T-helper 2 cell treated with Interferon-gamma antibody and Interleukin-4, amounts not matched to agents 100 ng/mL and 5 ng/mL, for 36 hours (primary cell): ENCODE results near the gene DOCK1. TPM values are rescaled to one million over a fixed set of nuclear protein-coding genes. Genes with fewer than 3 reads are reported as not detected.

Source experiments
- intact Hi-C: fragments of 100-400 bp; cut with micrococcal nuclease; formaldehyde crosslinking; loops from one replicate; pipeline ENCODE4 v1.15.1; 2023
- total RNA-seq: library from RNA; stranded (reverse); gene quantifications from 2 replicates; pipeline ENCODE4 v1.2.3, GENCODE V29; 2022

Gene DOCK1
- total RNA-seq, 1 donor from 2014 or later = 0.41 TPM

DNA sequence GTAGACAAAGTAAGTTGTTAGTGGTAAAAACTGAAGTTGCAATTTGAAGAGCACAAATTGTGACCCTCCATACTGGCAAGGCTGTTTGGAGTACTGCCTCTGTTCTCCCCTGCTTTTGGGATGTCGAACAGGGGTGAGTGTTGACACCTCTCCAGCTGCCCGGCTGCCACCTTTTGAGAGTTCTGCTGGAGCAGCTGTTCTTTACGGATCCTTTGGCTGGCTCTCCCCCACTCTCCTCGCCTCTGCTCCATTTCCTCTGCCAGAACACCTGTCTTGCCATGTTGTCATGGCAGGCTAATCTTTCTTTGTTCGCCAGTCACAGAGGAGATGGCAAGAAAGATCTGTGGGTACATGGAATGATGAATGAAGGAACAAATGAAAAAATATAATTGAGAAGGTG is 256.3 kb downstream of the DOCK1 start:
- intact Hi-C loops = no loop called here

DNA sequence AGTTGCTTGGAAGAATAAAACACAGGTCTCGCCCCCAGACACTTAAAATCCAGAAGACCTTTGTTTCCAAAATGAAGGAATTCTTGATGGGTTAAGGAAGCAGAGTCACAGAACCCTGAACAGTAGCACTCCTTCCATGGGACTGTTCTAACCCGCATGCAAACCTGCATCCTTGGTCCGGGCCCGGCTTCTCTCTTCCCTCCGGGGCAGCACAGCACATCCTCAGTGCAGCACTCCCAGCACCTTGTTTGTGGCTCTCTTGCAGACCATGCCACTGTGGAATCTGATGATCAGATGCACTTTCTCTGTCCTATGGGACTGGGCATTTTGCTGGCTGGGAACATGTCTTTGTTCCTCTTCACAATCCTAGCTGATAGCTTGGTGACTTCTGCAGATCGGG is 257.6 kb downstream of the DOCK1 start:
- intact Hi-C loops = no loop called here

DNA sequence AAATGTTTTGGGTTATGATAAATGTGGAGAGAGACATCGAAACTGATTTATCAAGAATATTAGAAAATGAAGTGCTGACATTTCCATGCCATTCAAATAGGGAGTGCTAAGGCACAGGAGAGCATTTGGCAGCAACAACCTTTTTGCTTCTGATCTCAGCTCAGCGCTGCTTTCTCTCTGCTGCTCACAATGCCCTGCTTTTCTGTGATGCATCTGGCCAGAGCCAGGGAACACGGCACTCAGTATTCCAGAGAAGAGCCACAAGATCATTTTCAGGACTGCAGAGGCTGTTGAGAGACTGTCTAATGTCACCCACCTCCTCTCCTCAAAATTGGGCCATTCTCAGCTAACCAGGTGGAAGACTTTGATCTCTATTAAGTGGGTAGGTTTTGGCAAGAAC is 263.0 kb downstream of the DOCK1 start:
- intact Hi-C loops = no loop called here

DNA sequence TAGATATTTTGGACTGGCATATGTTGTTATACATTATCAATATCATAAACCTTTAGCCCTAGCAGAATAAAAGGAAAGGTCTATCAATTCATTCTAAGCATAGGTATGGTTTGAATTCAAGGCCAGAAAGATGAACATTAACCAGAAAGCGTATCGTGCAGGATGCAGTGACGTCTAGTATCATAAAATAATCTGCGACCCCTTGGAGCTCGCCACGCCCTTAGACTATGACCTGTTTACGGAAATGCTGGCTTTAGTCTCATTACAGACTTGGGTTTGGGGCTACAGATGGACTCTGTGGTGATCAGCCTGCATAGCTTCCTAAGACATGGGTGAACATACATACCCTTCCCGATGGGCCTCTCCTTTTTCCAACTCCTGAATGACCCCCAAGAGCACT is 269.6 kb downstream of the DOCK1 start:
- intact Hi-C loops = no loop called here

DNA sequence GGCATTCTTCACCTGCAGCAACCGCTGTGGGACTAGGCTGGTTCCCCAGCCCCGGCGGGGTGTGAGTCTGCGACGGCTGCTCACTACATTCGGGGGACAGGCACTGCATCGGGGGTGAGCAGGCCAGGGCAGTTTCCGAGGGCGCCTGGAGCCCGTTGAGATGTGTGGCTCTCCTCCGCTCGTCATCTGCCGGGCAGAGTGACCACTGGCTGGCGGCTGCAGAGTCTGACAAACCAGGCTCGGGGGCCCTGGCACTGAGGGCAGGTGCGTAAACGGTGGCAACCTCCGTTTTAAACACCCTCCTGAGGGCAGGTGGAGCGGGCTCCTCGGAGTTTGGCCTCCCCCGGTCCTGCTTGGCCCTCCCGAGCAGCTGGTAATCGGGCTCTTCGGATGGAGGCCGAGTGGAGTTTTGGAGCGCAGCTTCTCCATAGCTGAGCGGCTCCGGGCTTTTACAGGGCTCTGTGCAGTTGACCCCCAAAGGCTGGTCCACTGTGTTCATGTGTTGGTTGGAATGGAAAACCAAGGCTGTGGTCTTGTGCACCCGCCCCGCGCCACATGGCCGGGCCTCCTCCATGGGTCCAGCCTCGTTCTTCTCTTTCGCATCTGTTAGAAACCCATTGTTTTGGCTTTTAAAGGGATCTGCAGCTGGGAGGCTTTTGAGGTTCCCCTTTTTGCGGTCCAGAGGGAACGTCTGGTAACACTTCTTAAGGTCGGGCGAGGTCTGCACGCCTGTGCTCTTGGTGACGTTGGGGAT is 270.3 kb downstream of the DOCK1 start:
- intact Hi-C loops = no loop called here

DNA sequence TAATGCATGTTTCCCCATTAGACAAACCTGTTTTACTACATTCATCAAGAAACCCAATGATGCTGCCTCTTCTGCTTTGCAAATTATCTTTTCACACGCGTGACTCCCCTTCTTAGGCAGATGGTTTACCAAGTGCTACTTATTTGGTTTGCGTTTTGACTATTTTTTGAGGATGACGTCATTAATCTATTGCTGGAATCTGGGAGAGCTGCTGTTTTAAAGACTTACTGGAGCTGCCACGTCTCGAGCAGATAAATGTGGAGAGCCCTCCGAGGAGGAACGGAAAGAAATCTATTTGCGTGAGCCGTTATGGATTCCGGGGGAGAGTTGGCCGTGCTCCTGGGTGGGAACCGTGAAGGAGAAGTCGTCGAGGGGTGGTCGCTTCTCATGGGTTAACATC is 271.4 kb downstream of the DOCK1 start:
- intact Hi-C loops = no loop called here

DNA sequence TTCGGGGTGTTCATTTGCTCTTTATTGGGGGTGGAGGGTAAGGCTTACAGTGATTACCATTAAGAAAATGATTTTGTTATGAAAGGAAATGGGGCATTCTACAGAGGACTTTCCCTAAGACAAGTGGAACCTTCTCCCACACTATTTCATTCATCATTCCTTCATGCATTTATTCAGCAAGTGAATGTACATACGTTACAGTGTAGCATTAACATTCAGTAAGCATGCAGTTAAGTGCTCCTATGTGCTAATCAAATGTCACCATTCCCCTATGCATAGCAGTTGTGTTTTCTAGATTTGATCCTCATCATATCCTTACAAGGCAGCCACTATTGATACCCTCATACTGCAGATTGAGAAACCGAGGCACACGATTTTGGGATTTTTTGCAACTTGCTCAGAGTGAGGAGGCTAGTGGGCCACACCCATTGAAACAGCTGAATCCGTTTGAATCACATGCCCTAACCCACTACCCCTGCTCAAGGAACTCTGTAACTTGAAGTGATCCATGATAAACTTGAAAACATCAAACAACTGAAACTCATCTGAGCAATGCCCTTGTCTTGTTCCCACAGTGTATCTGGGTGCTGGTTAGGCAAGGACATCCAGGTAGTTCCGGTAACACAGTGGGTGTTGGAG is 274.5 kb downstream of the DOCK1 start:
- intact Hi-C loops = no loop called here

DNA sequence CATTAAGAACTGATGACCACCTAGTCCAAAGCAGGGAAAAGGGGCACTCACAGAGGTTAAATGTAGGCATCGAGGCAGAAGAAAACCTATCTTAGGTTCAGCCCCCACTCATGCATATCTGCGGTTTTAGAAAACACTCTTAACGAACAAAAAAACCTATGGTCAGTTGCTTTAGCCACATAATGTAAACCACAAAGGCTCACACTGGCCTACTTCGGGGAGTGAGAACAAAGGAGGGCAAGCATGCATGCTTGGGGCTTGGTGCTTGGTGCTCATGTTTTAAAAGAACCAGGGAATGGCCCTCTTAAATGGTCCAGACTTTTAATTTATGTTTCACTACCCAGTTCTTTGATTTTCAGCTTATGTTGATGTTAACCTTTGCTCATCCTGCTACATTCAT is 276.9 kb downstream of the DOCK1 start:
- intact Hi-C loops = no loop called here

DNA sequence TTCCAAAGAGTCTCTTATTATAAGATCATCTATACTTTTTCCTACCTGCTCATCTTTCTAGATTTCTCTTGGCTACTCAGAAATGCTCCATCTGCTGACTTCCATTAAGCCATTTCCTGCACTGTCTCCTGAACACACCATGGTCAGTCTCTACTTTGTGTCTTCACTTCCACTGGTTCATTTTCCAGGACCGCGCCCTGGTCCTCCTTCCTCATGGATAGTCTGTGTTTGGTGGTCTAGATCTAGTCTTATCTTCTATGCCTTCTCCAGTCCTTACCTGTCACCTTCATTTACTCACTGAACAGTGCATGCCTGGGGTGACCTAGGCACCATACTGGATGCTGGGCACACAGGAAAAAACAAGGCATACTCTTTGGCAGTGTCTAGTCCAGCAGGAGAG is 279.4 kb downstream of the DOCK1 start:
- intact Hi-C loops = no loop called here

DNA sequence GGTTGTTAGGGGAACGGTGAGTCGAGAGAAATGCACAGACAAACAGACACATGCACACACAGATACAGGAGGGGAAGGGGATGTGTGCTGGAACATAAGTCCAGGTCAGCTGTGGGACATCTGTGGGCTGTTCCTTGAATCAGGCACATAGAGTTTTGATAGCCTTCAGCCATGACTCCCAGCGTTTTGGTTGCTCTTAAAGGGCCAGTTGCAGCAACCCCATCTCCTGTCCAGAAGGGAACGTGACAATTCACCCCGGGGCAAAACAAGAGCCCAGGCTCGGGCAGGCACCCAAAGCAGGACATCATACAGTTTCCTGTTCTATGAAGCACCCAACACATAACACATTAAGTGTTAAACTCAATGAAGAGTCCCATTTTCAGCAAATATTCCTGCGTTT is 281.6 kb downstream of the DOCK1 start:
- intact Hi-C loops = no loop called here

DNA sequence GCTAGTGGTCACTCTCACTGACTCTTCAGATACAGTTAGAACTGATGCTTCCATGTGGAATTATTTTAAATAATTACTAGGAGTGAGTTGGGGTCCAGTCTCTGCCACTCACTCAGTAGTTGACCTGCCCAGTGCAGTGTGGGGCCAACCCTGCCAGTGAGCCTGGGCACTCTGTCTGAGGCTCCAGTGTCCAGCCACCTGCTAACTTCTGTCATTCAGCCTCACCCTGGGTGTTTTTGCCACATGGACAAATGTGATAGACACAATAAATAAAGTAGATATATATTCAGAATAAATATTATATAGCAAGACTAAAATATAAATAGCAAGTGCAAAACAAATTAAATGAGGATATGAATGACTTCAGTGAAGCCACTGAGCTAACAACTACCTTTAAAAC is 284.0 kb downstream of the DOCK1 start:
- intact Hi-C loops = no loop called here

DNA sequence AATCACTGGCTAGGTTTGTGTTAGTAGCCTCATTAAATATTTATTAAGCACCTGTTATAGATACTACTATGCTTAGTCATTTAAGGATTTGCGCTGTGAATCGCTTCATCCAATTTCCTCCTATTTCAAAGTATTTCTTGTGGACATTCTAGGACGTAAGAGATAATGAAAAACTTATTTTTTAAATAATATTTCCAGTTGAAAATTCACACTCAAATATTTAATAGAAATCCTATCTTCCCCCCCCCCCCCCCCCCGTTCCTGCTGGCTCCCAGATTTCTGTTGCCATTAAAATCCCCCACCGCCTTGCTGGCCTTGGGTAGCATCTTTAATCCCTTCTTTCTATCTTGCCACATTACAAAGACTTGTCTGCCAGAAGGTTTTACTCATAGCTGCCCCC is 285.2 kb downstream of the DOCK1 start:
- intact Hi-C loops = no loop called here

DNA sequence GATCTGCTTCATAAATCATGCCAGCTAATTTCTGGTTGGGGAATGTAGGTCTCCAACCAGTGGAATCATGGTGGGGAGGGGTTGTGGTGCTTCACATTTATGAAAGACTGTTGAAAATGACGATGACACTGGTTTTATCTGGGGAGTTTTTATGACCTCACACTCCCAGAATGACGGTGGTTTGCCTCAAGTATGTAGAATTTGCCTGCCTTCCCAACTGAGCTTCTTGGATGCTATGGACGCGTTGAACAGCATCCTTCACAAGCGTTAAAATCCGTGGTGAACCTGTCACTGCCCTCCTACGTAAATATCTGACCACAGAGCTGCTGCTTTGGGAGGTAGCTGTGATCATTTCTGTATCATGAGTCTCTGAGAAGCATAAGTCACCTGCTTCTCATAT is 287.9 kb downstream of the DOCK1 start:
- intact Hi-C loops = no loop called here

DNA sequence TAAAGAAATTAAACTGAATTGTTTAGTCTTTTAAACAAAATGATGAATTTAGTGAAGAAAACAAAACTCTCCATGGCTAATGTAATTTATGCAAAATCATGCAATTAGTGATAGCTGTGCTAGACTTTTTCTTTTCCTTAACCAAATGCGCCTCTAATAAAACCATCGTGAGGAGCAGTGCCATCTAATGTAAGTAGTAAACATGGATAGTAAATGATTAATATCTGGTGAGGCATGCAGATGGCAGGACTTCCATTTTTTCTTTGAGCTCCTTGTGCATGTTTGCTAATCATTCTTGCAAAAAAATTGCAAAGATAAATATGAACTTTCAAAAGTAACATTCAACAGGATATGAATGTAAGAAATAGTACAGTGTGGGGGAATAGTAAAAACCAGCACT is 288.9 kb downstream of the DOCK1 start:
- intact Hi-C loops = no loop called here

DNA sequence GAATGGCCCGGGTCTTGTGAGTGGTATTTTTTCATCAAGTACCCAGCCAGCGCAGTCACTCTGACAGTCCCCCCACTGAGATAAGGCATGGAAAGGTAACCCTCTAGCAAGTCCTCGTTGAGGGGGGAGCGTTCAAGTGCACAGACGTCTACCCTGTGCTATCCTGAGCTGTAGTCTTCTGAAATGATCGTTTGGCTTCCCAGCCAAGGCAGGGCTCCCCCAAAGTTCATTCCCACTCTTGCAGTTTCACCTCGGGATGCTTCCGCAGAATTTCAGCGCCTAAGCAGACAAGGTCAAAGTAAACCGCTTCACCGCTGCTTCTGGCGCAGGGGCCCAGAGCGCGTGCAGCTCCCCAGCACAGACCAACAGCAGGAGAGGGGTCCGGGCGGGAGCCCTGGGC is 289.4 kb downstream of the DOCK1 start:
- intact Hi-C loops = no loop called here

DNA sequence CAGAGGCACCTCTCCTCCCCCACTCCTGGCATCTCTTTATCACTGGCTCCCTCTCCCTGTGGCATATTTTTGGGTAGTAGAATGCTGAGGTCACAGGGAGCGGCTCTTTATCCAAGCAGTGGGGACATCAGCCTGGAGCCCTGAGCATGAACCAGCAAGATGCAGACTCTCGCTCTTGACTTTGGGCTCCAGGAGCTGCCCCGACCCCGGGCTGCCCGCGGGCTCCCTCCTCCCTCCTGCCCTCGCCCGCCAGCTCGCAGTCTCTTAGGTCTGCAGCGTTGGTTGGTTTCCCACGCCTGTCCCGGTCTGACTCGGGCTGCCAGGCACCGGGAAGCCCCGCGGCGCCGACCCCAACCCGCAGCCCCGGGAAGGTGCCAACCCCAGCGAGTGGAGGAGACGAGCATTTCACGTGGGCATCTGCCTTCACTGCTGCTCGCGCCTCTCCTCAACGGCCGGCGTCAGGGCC is 289.8 kb downstream of the DOCK1 start:
- intact Hi-C loops = no loop called here

DNA sequence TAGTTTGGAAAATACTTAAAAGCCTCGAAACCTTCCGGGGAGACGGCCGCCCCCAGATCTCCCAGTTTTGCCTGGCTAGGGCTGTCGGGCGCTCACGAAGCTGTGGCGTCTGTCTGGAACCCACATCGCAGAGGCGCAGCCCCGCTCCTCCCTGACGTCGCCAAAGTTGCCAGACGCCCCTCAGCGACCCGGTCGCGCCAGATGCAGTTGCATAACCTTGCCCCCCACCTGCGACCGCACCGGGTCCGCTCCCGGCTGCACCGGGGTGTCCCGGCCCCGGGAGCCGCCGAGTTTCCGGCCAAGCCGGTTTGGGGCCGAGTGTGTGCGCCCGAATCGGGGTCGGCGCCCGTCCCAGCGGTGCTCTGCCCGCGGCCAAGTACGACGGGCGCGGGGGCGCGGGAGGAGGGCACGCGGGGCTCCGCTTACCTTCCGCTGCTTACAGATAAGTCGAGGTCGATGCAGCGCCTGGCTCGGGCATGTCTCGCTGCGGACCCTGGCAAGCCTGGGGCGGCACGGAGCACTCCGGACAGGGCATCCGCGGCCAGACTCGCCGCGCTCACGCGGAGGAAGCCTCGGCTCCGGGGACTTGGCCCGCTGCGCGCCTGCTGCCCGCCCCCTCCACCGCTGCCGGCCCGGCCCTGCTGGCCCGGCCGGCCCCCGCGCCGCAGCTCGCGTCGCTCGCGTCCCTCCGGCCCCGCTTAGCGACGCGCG is 290.5 kb downstream of the DOCK1 start:
- intact Hi-C loops = no loop called here

DNA sequence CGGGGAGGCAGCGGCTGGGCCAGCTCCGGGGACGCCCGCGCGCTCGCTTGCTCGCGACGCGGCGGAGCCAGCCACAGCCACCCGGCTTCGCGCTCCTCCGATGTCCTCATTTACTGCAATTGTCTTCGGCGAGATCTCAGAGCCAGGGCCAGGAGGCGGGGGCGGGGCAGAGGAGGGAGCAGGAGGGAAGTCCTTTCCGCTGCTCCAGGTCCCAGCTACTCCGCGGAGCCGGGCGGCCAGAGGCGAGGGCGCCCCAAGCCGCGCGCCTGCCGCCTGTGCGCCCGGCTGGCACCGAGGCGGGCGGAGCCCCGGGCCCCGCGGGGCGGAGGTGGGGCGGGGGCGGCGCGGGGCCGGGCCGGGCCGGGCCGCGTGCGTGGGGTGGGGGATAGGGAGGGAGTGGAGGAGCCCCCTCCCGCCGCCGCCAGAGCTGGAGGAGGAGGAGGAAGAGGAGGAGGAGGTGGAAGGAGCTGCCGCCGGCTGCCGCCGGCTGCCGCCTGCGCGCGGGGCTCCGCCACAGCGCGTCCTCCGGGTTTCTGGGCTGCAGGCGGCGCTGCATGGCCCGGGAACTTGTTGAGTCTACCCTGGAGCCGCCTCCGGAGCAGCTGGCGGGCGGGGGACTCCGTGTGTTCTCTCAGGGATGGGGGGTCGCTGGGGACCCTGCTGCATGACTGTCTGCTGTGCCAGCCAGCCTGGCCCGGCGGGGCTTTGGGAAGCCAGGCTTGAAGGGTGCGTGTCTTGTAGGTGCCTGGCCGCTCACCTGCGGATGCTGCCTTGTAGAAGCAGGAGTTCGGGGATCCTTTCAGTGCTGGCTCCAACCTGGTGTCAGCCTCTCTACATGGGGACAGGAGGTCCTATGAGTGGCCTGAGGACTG is 291.3 kb downstream of the DOCK1 start, which contains the start of gene INSYN2A:
Gene INSYN2A (minus strand): TSS at position 310 of the 872 bp plus-strand sequence. CDS start 20,196 bp downstream, outside the sequence.
- intact Hi-C loops = no loop called here

DNA sequence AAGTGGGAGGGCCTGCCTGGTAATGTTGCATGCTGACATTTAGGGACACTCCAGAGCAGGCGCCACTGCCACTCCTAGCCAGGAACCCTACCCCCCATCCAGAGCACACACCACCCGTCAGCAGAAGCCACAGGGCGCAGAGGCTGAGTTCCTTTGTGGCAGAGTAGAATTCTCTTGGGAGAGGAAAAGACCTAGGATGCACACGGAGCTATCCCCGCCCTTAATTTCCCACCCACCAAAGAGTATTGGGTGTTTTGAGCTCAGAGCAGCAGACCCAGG is 291.9 kb downstream of the DOCK1 start:
- intact Hi-C loops = no loop called here

DNA sequence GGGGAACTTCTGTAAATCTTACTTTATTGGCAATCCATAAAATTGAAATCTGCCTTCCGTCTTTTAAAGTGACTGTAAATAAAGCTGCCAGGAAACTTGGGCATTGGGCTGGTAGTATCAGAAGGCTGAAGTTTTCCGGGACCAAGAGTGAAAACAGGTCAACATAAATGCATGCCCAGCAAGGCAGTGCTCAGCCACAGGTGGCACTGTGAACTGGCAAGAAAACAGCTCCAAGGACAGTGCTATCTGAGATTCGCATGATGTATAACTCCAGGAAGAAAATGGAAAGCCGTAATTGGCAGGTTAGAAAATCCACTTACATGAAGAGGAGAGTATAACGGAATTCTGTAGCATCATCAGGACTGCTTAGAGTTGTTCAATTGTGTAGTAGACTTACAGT is 293.1 kb downstream of the DOCK1 start:
- intact Hi-C loops = no loop called here

DNA sequence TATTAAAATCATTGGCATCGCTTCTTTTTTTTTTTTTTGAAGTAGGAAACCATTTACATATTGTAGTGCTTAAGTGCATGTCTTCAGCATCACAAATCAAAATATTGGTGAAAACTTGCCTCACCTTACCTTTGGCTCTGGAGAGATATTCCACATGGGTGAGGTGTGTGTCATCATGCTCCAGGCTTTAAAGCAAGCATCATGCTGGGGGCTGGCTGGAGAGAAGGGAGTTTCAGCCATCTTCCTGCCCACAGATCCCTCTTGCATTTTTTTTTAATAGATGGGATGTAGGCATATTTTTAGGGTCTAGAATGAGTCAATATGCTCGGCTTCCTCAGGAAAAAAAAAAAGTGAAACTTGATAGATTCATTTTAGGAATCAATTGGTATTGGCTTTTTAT is 293.5 kb downstream of the DOCK1 start:
- intact Hi-C loops = no loop called here

DNA sequence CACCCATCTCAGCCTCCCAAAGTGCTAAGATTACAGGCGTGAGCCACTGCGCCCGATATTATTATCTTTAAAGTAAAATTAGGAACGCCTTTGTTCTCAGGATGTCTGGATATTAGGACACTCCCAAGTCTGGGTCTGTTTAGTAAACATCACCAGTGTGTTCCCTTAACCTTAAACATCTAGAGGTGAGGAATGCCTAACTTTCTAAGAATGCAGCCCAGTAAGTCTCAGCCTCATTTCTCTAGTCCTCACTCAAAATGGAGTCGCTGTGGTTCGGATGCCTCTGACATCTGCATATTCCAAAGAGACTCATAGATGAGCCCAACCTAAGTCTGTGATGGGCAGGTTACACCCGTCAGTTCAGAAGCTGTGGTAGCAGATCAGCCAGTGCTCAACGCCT is 295.4 kb downstream of the DOCK1 start:
- intact Hi-C loops = no loop called here
